NCI-H446 (cell line): ENCODE data around the gene GALNTL6.

Source experiments
- DNase-seq, 2 experiments: peaks; one replicate each; lab custom pipeline; 2025; lab: John Stamatoyannopoulos, UW

The GALNTL6 gene

GRCh38 chr4:172986114-172986513 is 1172.9 kb downstream of the GALNTL6 start:
- no peak for DNase-seq

- no peak for DNase-seq
Measured at GRCh38 chr4:172989984-172990820, 1177.0 kb downstream of the GALNTL6 start.

GRCh38 chr4:172992648-172993378 is 1179.6 kb downstream of the GALNTL6 start:
- no peak for DNase-seq

- DNase-seq, result no peak
Measured at GRCh38 chr4:172995161-172995560, 1182.0 kb downstream of the GALNTL6 start.

DNA sequence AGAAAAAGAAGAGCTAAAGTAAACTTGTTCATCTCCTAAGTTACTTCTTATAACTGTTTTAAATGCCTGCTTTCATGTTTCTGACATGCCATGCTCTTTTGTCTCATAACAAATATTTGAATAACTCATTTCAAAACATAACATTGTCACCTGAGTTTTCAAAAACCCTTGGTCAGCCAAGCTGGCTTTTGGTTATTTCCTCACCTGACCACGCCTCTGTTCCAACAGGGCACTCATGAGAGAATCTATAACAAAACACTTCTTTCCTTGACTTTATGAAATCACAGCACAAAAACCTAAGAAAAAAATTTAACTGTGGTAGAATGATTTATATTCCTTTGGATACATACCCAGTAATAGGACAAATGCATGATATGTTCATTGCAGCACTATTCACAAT is 1182.5 kb downstream of the GALNTL6 start:
- no peak for DNase-seq

- DNase-seq, result no peak
Measured at GRCh38 chr4:172996571-172997216, 1183.5 kb downstream of the GALNTL6 start.

DNA sequence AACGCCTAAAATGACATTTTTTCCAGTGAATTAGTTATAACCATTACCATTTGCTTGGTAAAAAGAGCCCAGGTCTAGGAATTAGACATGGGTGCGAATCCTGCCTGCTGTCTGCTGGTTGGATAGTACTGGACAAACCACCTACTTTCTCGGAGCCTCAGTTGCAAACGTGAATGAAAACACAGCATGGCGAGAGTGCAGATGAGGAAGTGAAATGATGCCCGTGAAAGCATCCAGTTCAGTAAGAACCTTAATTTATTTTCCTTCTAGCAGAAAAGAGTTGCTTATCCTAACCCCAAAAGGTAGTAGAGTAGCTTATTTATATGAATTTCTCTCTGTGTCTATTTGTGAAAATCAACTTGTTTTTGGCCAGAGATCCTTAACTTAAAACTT is 1184.0 kb downstream of the GALNTL6 start:
- no peak for DNase-seq

GRCh38 chr4:172997856-172998255 is 1184.7 kb downstream of the GALNTL6 start:
- no peak for DNase-seq

DNA sequence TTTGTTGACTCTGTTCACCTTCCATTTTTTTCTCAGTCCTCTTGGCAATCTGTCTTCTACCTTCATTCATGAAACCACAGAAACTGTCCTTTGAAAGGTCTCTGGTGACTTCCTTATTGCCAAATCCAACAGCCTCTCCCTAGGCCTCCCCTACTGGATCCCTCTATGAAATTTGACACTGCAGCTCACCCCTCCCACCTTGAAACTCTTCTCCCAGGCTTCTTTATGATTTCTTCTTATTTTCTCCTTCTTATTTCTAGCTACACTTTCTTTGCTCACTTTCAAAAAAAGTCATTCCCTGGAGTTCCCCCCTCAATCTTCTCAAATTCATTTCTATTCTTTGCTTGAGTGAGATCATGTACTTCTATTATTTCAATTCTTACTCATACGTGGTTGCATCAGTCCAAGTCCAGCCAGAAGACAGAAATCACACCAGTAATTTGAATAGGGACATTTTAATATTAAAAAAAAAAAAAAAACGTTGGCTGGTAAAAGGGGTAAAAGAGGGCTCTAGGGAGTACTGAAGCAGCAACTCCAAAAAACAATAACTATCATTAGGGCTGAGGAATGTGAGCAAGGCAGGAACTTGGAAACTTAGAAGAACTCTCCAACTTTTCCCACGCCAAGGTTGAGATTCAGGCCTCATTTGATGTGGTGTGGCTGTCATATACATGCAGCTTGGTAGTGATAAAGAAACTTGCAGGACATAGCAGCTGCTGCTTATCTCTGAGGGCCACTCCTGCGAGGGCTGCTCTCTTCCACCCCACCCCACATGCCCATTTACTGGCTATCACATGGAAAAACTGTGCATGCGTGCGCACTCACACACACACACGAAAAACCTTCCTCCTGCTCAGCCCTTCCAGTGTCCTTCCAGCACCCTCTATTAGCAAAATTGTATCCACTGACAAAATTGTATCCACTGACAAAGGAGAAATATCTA is 1185.6 kb downstream of the GALNTL6 start:
- DNase-seq, result no peak

DNA sequence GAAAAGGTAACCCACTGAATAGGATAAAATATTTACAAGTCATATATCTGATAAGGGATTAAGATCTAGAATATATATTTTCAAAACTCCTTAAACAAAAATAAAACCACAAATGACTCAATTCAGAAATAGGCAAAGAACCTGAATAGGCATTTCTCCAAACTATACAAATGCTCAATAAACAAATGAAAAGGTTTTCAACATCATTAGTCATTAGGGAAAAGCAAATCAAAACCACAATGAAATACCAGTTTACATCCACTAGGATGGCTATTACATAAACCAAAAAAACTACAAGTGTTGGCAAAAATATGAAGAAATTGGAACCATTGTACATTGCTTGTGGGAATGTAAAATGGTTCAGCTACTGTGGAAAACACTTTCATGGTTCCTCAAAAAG is 1188.4 kb downstream of the GALNTL6 start:
- no peak for DNase-seq

GRCh38 chr4:173002830-173003561 is 1189.8 kb downstream of the GALNTL6 start:
- DNase-seq, result no peak

DNA sequence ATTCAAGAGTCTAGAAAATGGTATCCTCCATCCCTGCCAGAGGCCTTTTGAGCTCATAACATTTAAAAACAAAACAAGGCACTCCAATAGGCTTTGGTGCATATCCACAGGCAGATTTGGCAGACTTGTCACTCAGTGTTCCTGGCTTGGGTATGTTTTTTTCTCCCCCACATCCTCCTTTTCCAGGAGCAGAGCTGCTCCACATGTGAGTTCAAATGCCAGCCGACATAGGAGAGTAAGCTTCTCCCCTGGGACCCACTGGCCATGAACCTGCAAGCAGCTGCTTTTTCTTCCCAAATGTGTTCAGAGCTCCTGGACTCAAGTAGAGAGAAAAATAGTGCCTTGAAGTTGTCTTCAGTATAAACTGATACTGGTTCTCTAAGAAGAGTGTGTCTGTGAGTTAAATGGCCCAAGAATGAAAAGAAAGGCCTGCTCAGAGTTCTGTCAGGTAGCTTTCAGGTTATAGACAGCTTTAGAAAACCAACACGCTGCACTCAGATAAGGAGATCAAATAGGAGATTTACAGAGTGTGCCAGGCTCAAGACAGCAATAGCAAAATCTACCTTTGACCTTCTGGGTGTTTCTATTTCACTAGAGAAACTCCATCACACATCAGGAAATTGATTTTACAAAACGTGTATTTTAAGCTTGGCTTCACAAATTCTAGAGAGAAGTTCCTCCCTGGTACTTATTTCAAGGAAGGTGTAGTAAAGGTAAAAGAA is 1192.9 kb downstream of the GALNTL6 start:
- no peak for DNase-seq

- DNase-seq, result no peak
Measured at GRCh38 chr4:173008436-173008835, 1195.2 kb downstream of the GALNTL6 start.

DNA sequence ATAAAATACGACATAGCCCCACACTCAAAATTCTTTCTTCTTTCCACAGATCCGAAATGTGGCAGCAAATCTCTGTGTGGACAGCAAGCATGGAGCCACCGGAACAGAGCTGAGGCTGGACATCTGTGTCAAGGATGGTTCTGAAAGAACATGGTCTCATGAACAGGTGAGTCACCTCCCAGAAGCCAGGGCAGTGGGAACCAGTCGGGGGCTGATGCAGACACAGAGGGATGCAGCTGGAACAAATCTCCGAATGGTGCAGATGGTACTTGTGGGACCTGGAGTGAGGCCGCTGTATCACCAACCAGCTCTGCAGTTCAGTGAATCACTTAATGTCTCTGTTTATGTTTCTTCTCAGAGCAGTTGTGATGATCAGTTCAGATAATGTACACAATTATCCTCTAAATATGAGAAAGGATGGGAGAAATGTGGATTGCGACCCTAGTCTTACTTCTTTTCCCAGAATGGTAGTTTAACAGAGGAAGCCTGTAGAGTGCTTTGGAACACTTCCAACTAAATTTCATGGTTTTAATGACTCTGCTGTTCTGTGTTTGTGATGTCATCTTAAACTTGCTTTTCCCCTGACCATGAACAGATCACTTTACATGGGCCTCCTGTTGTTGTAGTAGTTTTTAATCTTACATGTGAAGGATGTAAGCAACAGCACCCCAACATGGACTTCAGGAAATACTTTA is 1196.1 kb downstream of the GALNTL6 start:
- no peak for DNase-seq

- no peak for DNase-seq
Measured at GRCh38 chr4:173012608-173013007, 1199.4 kb downstream of the GALNTL6 start.

- peak; percentile 2 to 41 for DNase-seq
Measured at GRCh38 chr4:173013232-173013930, 1200.2 kb downstream of the GALNTL6 start.

GRCh38 chr4:173014113-173014558 is 1200.9 kb downstream of the GALNTL6 start:
- DNase-seq, result no peak

GRCh38 chr4:173014836-173015235 is 1201.6 kb downstream of the GALNTL6 start:
- no peak for DNase-seq

DNA sequence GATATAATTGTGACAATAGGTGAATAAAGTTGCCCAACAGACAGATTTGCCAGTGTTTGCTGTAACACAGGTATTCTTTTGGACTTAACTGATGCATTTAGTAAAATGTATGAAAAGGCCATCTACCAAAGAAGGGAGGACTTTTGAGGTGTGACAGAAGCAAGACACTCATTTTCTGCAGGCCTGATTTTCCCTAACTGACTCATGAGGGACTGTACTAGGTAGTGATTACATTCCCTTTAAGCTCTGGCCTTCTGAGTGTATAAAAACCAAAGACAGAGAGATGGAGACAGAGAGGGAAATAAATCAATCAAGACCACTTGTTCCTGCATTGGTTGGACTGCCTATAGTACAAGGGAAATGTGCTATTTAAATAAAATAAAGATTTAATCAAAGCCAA is 1204.6 kb downstream of the GALNTL6 start:
- DNase-seq, result no peak
